NCI-H146 (cell line): Measurements from ENCODE around the gene TRIM47.
"Not testable (repeated sequence)": the region's sequence is repeated elsewhere in the genome, so short reads cannot be mapped to it uniquely, and the experiment has no call there.

Experiments
- DNase-seq: peaks from one replicate; lab custom pipeline; 2025; lab: John Stamatoyannopoulos, UW

TRIM47 gene

DNA sequence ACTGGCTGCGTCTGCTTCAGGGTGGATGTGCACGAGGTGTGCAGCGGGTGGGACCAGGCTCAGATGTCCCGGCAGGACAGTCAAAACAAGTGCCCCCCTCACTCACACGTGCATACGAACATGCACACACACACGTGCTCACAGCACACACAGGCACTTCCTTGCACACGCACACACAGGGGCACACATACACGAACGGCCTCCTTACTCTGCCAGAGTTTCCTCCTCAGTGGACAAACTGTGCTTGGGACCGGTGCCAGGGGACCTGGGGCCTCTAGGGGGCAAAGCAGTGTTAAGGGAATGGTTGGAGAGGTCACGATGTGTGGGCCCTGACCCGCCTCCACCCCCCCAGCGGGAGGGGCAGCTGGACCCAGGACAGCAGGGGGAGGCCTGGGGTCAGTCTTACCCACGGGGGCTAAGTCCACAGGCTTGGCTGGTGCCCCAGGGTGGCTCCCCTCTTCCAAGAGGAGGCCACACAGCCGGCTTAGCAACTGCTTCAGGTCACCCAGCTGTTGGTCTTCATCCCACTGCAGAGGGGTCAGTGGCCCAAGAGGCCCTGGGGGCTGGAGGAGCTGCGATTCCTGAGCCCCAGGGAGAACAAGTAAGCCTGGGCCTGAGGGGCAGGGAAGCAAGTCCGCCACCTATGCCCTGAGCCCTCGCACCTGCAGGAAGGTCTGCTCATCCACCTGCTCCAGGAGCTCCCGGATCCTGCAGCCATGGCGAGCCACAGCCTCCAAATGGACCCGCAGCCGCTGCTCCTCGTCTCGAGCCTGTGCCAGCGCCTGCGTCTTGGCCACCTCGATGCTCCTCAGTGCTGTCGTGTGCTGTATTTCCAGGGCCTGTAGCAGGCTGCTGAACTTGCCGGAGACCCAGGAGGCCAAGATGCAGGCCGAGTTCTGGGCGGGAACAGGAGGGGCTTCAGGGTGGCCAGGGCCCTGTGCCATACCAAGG lies 13.5 kb upstream of the TRIM47 start:
- DNase-seq = no peak

DNA sequence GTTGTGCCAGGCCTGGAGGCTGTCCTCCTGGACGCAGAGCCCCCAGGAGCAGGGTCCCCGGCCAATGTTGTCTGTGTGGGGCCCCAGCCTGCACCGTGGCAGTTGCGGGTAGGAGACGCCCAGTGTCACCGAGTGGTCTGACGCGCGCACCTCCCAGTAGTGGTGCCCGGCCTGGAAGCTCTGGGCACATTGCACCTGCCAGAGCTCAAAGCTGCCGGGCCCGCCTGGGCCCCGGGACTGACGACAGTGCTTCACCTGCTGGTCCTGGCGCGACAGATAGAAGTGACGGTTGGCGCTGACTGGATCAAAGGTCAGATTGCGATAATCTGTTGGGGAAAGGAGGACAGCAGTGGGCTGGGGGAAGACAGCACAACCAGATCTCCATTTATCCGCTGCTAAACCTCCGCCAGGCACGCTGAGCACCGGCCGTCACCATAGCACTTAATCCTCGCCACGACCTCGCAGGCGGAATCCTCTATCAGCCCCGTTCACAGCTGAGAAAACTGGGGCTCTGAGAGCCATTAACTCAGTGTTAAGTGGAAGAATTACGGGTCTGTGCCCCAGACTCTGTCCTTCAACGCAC lies 12.7 kb upstream of the TRIM47 start:
- no peak for DNase-seq

GRCh38 chr17:75889454-75889853 lies 11.1 kb upstream of the TRIM47 start:
- DNase-seq = no peak

- DNase-seq = no peak
Observed at GRCh38 chr17:75888484-75888883, 10.1 kb upstream of the TRIM47 start.

GRCh38 chr17:75885860-75886259 lies 7.5 kb upstream of the TRIM47 start:
- DNase-seq = not testable (repeated sequence)

DNA sequence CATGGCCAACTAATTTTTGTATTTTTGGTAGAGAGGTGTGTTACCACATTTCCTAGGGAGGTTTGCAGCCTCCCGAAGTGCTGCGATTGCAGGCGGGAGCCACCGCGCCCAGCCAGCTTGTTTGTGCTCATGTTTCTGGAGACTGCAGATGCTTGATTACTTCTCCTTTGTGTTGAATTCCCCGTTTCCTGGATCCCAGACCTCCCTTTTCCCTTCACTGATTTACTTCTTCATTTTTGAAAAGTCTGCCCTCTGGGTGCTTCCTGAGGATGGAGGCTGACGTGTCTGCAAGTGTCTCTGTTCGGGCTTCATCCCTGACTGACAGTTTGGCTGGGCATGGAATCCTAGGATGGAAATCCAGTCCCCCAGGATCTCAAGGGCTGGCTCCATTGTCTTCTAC lies 7.0 kb upstream of the TRIM47 start:
- no peak for DNase-seq

- DNase-seq = no peak
Observed at GRCh38 chr17:75881678-75882454, 3.5 kb upstream of the TRIM47 start.

DNA sequence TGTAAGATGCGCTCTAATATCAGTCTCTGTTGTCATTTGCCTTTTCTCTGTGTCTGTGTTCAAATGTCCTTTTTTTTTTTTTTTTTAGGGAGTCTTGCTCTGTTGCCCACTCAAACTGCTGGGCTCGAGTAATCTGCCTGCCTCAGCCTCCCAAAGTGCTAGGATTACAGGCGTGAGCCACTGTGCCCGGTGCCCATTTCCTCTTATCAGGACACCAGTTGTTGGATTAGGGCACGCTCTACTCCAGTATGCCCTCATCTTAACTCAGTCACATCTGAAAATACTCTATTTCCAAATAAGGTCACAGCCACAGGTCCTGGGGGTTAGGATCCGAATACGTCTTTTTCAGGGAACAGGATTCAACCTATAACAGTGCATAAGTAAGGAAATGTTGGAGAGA lies 1.9 kb upstream of the TRIM47 start:
- DNase-seq = no peak

- DNase-seq = peak; percentile 73
Observed at GRCh38 chr17:75877752-75878173, 618 bp downstream of the TRIM47 start.

DNA sequence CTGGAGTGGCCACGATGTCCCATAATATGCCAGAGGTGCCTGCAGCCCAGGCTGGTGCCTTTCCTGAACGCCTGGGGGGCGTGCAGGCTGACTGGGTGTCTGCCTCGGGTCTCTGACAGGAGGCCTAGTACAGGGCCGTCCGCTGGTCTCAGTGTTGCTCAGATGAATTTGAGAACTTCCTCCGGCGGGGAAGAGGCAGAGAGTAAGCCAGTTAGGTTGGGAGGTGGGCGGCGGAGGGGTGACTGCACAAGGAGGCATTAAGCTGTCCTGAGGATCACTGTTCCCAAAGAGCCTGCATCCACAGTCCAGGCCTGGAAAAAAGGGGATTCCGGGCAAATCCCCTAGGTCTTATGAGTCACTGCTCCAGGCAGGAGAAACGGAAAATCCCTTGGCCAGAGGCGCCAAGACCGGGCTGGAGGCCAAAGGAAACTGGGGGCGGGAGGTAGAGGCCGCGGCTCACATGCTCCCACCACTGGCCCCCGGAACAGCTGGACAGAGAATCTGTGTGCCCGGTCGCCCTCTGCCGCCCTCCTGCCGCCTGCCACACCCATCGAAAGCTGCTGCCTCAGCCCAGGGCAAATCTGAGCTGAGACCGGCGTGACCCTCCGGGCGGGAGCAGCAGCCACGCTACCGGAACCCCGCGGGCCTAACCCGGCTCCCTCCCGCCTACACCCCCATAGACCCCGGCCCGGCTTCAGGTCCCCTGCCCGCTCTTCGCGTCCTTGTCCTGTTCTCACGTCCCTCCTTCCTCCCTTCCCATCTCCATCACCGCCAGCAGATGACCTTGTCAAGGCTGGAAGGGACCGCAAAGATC lies 1.2 kb downstream of the TRIM47 start:
- no peak for DNase-seq

- DNase-seq = peak; percentile 73
Observed at GRCh38 chr17:75876190-75876937, 2.0 kb downstream of the TRIM47 start.

DNA sequence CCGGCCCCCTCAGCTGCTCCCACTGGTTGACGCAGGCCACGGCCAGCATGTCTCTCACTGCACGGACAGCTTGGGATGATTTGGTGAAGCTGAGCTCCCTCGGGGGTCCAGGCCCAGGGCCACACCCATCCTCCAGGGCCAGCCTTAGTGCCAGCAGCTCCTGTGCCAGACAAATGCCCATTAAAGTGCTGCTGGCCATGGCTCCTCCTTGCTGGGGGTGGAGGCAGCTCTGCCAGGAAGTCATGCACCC lies 2.5 kb downstream of the TRIM47 start:
- no peak for DNase-seq

GRCh38 chr17:75875182-75875939 lies 3.0 kb downstream of the TRIM47 start:
- DNase-seq = no peak

DNA sequence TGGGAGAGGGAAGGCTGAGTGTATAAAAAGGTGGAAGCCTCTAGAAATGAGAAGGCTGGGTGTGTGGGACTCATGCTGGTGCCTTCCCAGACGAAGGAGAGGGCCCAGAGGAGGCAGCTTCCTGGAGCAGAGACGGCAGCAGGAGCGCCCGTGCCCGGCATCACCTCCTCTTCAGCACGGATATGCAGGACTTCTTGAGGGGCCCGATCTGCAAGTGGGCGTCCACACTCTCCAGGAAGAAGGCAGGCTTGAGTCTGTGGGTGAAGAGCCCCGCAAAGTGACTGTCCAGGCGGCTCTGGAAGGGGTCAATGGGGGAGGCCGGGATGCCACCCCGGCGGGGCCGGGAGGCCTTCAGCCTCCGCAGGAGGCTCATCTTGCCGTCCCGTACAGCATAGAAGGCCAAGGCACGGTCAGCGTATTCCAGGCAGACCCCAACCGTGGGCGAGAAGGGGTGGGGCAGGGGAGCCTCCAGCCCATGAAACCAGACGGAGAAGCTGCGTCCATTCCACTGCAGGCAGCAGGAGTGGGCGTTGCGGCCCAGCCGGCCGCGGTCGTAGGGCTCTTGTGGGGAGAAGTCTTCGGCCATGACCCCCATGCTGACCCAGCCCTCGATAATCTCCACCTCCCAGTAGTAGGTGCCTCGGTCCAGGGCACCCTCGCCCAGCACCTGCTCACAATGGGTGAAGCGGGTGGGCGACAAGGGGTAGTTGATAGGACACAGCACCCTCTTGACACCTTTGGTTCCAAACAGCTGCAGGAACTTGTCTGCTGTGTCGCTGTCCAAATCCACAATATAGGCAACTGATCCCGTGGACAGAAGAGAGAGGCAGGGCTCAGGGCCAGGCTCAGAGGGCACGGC lies 3.8 kb downstream of the TRIM47 start:
- no peak for DNase-seq

GRCh38 chr17:75873587-75874322 lies 4.6 kb downstream of the TRIM47 start:
- no peak for DNase-seq

GRCh38 chr17:75872434-75873351 lies 5.7 kb downstream of the TRIM47 start:
- DNase-seq = peak; percentile 29

GRCh38 chr17:75870228-75870627 lies 8.2 kb downstream of the TRIM47 start:
- not testable (repeated sequence) for DNase-seq
